GM12872 (cell line): ENCODE data around the gene MYB.

Experiments used
- TF ChIP-seq, protein P1 (sequence below): IDR thresholded peaks from 3 replicates; pipeline ENCODE4 v1.5.1; 2011; ENCODE audit warnings: low read depth, mild to moderate bottlenecking, low read length, moderate library complexity; ENCODE audit not compliant: insufficient read depth

MYB gene

DNA sequence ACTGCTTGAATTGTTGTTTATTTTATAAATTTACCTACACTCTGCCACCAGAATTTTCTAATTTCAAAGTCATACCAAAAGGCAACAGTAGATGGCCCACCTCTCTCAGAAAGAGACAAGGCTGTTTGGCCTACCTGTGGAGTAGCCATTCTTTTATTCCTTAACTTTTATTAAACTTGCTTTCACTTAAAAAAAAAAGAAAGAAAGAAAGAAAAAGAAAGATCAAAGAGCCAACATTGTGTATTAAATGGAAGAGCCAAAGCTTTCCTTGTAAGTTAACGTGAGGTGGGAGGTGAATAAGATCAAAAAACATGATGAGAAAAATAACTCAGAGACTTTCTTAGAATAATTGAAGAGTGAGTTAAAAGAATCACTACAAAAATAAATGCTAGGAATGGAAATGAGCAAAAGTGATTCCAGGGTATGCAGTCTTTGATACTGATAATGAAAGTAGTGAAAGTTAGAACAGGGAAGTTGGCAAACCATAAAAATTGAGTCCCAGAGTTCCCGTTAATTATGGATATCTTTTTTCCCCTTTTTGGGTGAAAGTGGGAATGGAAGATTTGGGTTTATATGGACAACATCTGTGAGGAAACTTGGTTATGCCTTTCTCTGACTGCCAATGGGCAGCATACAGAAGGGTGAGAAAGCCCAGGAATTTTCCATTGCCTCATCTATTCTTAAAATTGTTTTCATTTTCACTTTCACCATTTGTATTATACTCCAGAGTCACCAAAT, 35.9 kb upstream of the MYB start:
- TF ChIP-seq, protein P1, sequence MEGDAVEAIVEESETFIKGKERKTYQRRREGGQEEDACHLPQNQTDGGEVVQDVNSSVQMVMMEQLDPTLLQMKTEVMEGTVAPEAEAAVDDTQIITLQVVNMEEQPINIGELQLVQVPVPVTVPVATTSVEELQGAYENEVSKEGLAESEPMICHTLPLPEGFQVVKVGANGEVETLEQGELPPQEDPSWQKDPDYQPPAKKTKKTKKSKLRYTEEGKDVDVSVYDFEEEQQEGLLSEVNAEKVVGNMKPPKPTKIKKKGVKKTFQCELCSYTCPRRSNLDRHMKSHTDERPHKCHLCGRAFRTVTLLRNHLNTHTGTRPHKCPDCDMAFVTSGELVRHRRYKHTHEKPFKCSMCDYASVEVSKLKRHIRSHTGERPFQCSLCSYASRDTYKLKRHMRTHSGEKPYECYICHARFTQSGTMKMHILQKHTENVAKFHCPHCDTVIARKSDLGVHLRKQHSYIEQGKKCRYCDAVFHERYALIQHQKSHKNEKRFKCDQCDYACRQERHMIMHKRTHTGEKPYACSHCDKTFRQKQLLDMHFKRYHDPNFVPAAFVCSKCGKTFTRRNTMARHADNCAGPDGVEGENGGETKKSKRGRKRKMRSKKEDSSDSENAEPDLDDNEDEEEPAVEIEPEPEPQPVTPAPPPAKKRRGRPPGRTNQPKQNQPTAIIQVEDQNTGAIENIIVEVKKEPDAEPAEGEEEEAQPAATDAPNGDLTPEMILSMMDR: peak; percentile 60

DNA sequence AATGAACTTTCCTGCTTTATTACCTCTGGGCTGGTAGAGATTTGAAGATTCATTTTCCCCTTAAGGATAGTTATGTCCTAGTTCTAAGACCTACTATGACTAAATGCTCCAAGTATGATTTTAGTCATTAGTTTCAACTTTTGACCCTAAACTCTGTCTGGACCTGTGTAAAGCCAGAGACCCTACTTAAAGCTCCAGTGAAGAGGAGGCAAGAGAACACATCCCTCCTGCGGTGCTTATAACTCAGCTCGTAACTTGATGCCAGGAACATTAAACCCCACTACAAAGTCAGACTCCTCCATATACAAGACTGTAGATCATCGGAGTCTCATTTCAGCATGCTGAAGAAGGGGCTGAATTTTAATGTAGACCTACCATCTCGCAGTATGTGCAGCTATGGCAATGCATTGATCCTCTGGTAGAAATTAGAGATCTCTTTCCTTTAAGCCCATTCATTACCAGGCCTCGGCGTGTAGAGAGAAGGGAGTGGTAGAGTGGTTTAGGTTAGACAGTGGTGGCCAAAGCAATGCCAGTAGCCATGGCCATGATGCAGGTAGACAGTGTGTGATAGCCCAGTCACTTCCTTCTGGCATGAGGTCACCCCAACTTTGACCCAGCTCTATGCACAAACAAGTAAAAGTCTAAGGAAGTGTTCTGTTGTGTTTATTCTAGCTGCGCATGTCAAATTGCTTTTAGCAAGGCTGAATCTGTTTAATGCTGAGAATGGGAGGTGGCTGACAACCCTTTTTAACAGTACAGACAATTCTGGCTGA, 34.8 kb upstream of the MYB start:
- TF ChIP-seq, protein P1: no peak

DNA sequence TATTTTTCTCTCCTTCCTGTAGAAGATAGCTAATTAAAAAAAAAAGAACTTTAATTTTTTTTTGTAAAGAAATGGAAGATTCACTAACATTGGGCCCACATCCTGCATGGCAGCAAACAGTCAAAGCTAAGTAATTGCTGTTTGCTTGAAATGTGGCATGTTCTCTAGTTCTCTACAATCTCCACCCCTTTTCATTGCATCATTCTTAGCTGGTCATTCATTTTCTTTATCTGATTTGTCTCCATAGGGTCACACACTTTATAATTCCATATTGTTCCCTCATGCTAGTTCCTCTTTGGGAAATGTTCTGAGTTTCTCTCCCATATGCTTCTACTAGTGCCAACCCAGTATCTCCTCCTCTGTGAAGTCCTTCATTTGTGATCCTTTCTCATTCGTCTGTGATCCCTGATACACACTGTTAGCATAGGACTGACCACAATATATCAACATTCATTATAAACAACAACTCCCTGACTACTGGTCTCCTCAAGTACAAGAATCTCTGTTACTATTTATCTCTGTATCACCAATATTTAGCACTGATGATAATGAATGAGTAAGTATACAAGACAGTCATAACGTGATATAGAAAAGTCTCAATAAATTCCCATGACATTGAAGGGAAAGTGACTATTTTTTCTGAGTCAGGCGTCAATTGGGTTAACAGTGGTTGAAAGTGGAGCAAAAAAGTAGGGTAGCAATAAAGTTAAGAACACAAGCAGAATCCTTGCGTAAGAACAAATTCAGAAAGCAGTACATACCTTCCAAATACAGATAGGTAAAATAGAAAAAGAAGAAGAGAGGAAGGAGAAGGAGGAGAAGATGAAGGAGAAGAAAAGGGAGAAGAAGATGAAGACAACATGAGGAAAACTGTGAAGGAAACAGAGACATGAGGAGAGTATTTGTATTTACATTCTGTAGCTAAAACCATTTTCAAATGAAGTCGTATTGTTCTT, 33.2 kb upstream of the MYB start:
- TF ChIP-seq, protein P1: no peak

DNA sequence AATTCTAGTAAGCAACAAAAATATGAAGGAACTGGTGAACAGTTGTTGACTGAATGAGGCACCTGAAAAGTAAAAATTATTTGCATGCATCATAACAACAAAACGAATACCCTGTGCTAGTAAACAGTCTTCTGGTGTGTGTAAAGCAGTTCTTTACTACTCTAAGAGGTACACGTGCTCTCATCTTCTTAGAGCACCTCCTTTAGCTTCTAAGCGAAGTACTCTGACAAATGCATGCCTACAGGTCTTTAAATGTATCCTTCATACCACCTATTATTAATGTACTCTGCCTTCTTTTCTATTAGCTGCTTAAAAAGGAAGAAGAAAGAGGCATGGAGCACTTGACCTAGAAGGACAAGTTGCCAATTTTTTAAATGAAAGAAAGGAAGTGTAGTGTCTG, 32.2 kb upstream of the MYB start:
- TF ChIP-seq, protein P1: no peak

DNA sequence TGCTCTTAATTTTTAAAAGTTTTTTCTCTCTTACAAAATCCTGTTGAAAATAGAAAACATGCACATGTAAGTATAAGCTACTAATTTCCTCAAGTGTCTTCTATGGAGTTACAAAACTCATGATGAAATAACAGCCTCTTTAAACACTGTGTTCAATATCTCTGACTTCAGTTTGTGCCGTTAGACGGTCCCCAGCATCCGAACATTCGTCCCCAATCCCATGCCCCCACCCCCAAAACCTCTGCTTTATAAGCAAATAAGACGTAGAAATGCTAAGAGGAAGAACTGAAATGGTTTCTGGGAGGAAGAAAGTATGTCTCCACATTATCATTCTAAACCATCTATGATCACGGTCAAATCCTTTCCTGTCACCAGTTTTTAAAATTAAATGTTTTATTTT, 31.7 kb upstream of the MYB start:
- TF ChIP-seq, protein P1: no peak

DNA sequence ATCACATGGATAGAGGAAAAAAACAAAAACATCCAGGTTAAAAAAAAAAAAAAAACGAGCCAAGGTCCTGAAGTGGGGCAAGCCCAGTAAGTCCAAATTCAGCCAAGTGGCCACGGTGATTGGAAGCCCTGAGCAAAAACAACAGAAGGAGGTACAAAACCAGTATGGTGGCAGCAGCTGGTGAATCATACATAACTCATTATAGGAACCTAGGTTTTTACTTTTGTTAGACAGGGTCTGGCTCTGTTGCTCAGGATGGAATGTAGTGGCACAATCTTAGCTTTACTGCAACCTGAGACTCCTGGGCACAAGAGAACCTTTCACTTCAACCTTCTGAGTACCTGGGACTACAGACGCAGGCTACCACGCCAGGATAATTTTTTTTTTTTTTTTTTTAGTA, 22.7 kb upstream of the MYB start:
- TF ChIP-seq, protein P1: no peak

DNA sequence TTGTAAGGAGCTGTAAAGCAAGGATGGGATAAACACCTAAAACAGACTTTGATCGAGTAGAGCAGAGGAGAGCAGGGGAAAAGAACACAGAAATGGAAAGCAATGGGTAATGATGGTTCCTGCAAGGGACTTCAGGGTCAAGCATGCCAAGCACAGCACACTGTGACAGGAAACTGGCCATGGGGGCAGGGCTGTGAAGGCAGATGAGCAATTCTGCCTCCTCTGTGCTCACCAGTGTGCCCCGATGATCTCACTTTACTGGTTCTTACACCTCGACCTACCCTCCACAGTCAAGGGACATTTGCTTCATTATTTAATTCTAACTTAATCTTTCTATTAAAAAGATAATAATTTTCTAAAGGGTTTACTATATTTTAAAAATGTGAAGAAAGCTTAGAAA, 21.6 kb upstream of the MYB start:
- TF ChIP-seq, protein P1: no peak
